ENCODE measurements around the gene OR10C1.

Gene OR10C1

DNA sequence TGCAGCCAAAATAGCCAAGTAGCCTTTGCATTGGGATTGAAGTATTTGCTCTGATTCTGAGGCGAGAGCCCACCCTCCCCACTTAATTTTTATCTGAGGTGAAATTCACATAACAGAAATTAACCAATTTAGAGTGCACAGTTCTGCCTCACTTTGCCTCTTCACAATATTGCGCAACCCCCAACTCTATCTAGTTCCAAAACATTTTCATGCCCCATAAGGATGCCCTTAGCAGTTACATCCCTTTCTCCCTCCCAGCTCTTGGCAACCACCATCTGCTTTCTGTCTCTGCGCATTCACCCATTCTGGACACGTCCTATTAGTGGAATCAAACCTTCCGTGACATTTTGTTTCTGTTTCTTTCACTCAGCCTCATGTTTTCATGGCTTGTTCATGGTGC lies 39.6 kb downstream of the OR10C1 start:
- no peaks in the 10 kb centered on the region for H3K4me1 ChIP-seq (ENCODE audit: control insufficient read depth, insufficient read depth, low read length)
- no peak overlapping the region for H3K9ac ChIP-seq (ENCODE audit: low read depth, low read length)
- no peaks in the 10 kb centered on the region for H3K27me3 ChIP-seq (ENCODE audit: control insufficient read depth, insufficient read depth, low read length)
- peaks cover 13% of the 10 kb centered on the region for H3K9me3 ChIP-seq (replicated peaks; ENCODE audit: low read length)
- no peaks in the 10 kb centered on the region for H3K36me3 ChIP-seq (ENCODE audit: insufficient read depth, low read length)
- no peak overlapping the region for H3K4me2 ChIP-seq (ENCODE audit: low read length)
- H3K4me3 ChIP-seq (ENCODE audit: low read length), result no peak overlapping the region

DNA sequence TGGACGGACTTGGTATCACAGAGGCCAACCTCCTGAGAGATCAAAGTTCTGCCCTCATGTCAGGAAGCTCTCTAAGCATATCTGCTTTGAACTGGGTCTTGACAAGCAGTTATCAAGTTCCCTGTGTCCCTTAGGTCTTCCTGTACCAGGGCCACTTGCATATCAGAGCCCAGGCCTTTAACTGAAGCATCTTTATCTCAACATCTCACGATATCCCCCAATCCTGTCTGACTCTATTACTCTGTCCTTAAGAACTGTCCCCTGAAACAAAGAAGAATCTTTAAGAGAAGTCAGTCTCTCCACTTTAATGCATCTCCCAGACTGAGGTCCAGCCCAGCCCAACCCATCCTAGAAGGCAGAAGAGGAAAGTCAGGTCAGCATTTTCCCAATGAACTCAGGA lies 40.5 kb downstream of the OR10C1 start:
- Histone ChIP-seq H3K36me3 (ENCODE audit: insufficient read depth, low read length) (no peaks in the 10 kb centered on the region), H3K27me3 (ENCODE audit: control insufficient read depth, insufficient read depth, low read length) (no peaks in the 10 kb centered on the region), H3K9me3 (replicated peaks; ENCODE audit: low read length) (peaks cover 13% of the 10 kb centered on the region), H3K9ac (ENCODE audit: low read depth, low read length) (no peak overlapping the region), H3K4me2 (ENCODE audit: low read length) (no peak overlapping the region), H3K4me3 (ENCODE audit: low read length) (no peak overlapping the region), H3K4me1 (ENCODE audit: control insufficient read depth, insufficient read depth, low read length) (no peaks in the 10 kb centered on the region)

DNA sequence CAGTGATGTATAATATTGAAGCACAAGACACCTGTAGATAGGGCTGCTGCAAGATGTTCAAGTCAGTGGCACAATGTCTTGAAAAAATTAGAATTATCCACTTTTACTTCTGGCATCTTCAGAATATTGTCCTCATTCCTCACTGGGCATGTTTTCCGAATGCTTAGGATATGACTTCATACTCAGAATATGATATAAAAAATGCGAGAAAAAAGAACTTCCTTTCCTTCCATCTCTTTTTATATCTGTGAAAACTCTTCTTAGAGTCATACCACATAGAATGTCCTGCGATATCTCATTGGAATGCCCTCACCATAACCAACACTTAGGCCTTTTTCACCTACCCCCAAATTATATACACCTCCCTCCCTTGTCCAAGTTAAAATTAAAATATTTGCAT lies 44.1 kb downstream of the OR10C1 start:
- Histone ChIP-seq H3K9ac (ENCODE audit: low read depth, low read length) (no peak overlapping the region), H3K4me2 (ENCODE audit: low read length) (no peak overlapping the region)

DNA sequence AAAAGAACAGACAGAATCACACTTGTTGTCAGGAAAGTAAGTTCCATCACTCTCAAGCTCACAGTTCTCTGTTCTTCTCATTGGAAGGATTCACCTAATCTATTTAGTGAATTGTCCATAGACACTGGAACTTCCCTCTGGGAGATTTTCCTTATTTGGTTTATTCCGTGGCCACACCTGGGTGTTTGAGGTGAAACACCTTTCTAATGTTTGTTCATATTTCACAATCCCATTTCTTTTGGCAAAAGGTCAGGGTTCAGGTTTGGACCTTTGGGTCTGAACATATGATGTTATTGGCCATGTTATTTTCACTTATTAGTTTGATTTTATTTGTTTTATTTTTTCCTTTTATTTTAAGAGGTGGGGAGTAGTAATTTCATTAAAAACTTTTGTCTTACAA lies 44.6 kb downstream of the OR10C1 start:
- Histone ChIP-seq H3K9ac (ENCODE audit: low read depth, low read length) (no peak overlapping the region), H3K36me3 (ENCODE audit: insufficient read depth, low read length) (no peaks in the 10 kb centered on the region), H3K4me3 (ENCODE audit: low read length) (no peak overlapping the region), H3K27me3 (ENCODE audit: control insufficient read depth, insufficient read depth, low read length) (no peaks in the 10 kb centered on the region), H3K4me1 (ENCODE audit: control insufficient read depth, insufficient read depth, low read length) (no peaks in the 10 kb centered on the region), H3K9me3 (replicated peaks; ENCODE audit: low read length) (no peaks in the 10 kb centered on the region), H3K4me2 (ENCODE audit: low read length) (no peak overlapping the region)

More for the DNA sequence above, 44.1 kb downstream of the OR10C1 start:
- no peak overlapping the region for H3K4me3 ChIP-seq (ENCODE audit: low read length)
- H3K4me1 ChIP-seq (ENCODE audit: control insufficient read depth, insufficient read depth, low read length), result no peaks in the 10 kb centered on the region
- H3K36me3 ChIP-seq (ENCODE audit: insufficient read depth, low read length), result no peaks in the 10 kb centered on the region
- no peaks in the 10 kb centered on the region for H3K27me3 ChIP-seq (ENCODE audit: control insufficient read depth, insufficient read depth, low read length)
- no peaks in the 10 kb centered on the region for H3K9me3 ChIP-seq (replicated peaks; ENCODE audit: low read length)

DNA sequence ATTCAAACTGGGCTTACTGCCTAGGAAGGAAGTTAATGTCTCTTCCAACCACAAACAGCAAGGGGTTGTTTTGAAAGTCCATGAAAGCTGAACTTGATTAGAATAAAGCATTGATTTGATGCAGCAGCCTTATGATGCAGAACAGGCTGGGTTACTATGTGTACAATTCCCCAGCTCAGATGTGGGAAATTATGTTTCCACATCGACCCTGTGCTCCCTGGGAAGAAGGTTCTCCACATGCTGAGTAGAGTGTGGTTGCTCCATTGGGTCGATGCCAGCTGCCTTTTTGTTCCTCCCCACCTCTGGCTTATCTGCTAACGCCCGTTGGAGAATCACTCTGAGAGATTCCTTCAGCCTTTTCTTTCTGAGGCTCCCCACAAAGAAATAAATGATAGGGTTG lies 47.5 kb downstream of the OR10C1 start:
- H3K9ac ChIP-seq (ENCODE audit: low read depth, low read length), result no peak overlapping the region
- H3K4me3 ChIP-seq (ENCODE audit: low read length), result no peak overlapping the region
- no peaks in the 10 kb centered on the region for H3K27me3 ChIP-seq (ENCODE audit: control insufficient read depth, insufficient read depth, low read length)
- H3K4me1 ChIP-seq (ENCODE audit: control insufficient read depth, insufficient read depth, low read length), result no peaks in the 10 kb centered on the region
- H3K9me3 ChIP-seq (replicated peaks; ENCODE audit: low read length), result no peaks in the 10 kb centered on the region
- no peak overlapping the region for H3K4me2 ChIP-seq (ENCODE audit: low read length)
- H3K36me3 ChIP-seq (ENCODE audit: insufficient read depth, low read length), result no peaks in the 10 kb centered on the region

DNA sequence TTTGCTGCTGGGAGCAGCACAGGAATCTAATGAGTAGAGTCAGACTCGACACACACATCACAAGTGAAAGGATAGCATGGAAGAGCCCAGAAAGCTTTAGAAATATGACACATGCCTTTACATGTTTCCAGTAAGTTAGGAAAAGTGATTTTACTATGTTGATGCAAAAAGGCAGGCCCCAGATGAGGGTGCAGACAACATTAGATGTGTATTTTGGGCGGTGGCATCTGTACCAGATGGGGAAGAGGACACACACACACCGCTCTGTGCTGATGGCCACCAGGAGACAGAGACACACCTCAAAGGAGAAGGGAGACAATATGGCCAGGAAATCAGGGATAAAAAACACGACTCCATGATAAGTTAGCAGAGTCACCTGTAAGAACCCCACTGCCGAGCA lies 48.0 kb downstream of the OR10C1 start:
- Histone ChIP-seq H3K4me1 (ENCODE audit: control insufficient read depth, insufficient read depth, low read length) (no peaks in the 10 kb centered on the region), H3K9me3 (replicated peaks; ENCODE audit: low read length) (no peaks in the 10 kb centered on the region), H3K4me3 (ENCODE audit: low read length) (no peak overlapping the region), H3K4me2 (ENCODE audit: low read length) (no peak overlapping the region), H3K27me3 (ENCODE audit: control insufficient read depth, insufficient read depth, low read length) (no peaks in the 10 kb centered on the region), H3K9ac (ENCODE audit: low read depth, low read length) (no peak overlapping the region), H3K36me3 (ENCODE audit: insufficient read depth, low read length) (no peaks in the 10 kb centered on the region)

DNA sequence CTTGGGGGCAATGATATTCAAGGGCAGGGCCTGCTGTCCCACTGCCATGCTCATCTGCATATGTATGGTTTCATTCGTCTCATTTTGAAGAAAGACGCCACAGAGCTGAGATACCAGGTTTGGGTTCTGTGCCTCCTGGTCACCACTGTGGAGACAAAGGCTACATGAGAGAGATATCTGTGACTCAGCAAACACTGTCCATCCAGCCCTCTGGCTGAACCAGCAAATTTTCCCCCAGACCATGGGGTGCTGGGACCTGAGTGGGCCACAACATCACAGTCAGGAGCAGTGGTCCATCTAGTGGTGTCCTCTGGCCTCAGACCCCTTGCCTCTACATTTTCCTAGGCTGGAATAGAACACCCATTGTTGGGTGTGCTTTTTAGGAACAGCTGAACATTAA lies 48.6 kb downstream of the OR10C1 start, which contains the start of gene MAS1L:
Gene MAS1L, minus strand, starts transcription at position 297 of the 400 bp plus-strand sequence. Its CDS starts 54 bp downstream, at position 243.
- no peak within 1 kb of the TSS for H3K4me2 ChIP-seq (ENCODE audit: low read length)
- H3K36me3 ChIP-seq (ENCODE audit: insufficient read depth, low read length), result no peaks in the 10 kb centered on the region
- H3K4me3 ChIP-seq (ENCODE audit: low read length), result no peak within 1 kb of the TSS
- H3K9ac ChIP-seq (ENCODE audit: low read depth, low read length), result no peak within 1 kb of the TSS
- no peaks in the 10 kb centered on the region for H3K9me3 ChIP-seq (replicated peaks; ENCODE audit: low read length)
- H3K4me1 ChIP-seq (ENCODE audit: control insufficient read depth, insufficient read depth, low read length), result no peaks in the 10 kb centered on the region
- no peaks in the 10 kb centered on the region for H3K27me3 ChIP-seq (ENCODE audit: control insufficient read depth, insufficient read depth, low read length)

DNA sequence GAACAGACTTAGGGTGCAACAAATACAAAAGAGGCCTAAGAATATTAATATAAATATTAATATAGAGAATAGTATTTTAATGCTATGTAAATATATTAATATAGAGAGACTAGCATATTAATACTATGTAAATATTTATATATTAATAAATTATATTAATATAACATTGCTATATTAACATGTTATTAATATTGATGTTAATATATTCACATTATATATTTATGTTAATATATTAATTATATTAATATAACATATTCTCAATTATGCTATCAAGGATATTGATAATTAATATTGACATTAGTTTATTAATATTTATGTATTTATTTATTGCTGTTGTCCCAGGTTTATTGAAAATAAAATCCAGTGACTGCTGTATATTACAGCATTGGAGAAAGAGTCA lies 49.8 kb downstream of the OR10C1 start:
- H3K27me3 ChIP-seq (ENCODE audit: control insufficient read depth, insufficient read depth, low read length), result no peaks in the 10 kb centered on the region
- H3K4me3 ChIP-seq (ENCODE audit: low read length), result no peak overlapping the region
- no peak overlapping the region for H3K4me2 ChIP-seq (ENCODE audit: low read length)
- no peaks in the 10 kb centered on the region for H3K36me3 ChIP-seq (ENCODE audit: insufficient read depth, low read length)
- H3K9me3 ChIP-seq (replicated peaks; ENCODE audit: low read length), result no peaks in the 10 kb centered on the region
- H3K4me1 ChIP-seq (ENCODE audit: control insufficient read depth, insufficient read depth, low read length), result no peaks in the 10 kb centered on the region
- H3K9ac ChIP-seq (ENCODE audit: low read depth, low read length), result no peak overlapping the region

DNA sequence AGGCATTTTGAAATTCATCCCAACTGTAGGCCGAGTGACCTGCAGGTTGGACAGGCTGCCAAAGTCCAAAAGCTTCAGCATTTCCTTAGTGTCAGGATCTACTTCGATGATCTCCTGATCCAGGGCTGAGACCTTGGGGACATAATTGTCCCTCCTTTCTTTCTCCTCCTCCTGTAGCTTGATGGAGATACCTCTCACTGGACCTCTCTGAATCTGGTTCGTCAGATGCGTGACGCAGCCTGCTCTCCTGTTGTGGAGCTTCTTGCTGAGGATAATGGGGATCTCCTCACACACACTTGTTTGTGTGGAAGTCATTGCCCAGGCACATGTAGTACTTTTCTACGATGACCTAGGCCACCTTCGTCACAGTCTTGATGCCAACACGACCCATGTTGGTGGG lies 50.2 kb downstream of the OR10C1 start:
- no peaks in the 10 kb centered on the region for H3K36me3 ChIP-seq (ENCODE audit: insufficient read depth, low read length)
- H3K4me3 ChIP-seq (ENCODE audit: low read length), result no peak overlapping the region
- H3K9ac ChIP-seq (ENCODE audit: low read depth, low read length), result no peak overlapping the region
- H3K9me3 ChIP-seq (replicated peaks; ENCODE audit: low read length), result no peaks in the 10 kb centered on the region
- H3K27me3 ChIP-seq (ENCODE audit: control insufficient read depth, insufficient read depth, low read length), result no peaks in the 10 kb centered on the region
- no peaks in the 10 kb centered on the region for H3K4me1 ChIP-seq (ENCODE audit: control insufficient read depth, insufficient read depth, low read length)
- H3K4me2 ChIP-seq (ENCODE audit: low read length), result no peak overlapping the region

DNA sequence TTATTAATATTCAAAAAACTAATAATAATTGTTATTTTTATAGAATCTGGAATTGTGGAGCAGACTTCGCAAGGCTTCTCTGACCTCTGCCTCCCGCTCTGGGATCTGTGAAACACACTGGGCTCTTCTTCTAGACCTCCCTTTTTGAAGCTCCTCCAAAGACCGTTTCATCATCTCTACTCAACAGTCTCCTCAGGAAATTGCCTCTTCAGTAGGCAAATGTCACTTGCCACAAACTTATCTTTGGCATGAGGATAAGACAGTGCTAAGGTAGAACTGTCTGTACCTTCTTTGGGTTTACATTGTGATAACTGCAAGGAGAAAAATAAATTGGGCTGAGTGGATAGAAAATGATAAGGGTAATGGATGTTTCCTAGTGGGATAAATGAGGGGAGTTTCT lies 50.9 kb downstream of the OR10C1 start:
- H3K9me3 ChIP-seq (replicated peaks; ENCODE audit: low read length), result no peaks in the 10 kb centered on the region
- no peak overlapping the region for H3K9ac ChIP-seq (ENCODE audit: low read depth, low read length)

DNA sequence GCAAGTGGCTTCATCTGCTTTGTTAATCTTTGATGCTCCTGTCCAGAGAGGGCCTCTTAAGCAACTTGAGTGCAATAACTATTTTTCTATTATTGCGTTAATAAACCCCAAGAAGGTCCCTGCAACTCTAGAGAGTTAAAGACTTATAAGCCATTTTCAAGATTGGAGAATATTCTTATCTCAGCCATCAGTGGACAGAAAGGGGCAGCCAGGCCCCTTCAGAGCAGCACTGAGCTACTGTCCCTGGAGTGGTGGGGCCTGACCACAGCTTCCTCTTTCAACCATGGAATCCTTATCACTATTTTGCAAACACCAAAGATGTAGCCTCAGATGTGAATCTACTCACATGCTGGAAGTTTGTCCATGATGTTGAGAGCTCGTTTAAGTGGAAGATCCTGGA lies 51.4 kb downstream of the OR10C1 start:
- Histone ChIP-seq H3K9ac (ENCODE audit: low read depth, low read length) (no peak overlapping the region), H3K27me3 (ENCODE audit: control insufficient read depth, insufficient read depth, low read length) (no peaks in the 10 kb centered on the region), H3K4me3 (ENCODE audit: low read length) (no peak overlapping the region), H3K4me1 (ENCODE audit: control insufficient read depth, insufficient read depth, low read length) (no peaks in the 10 kb centered on the region), H3K9me3 (replicated peaks; ENCODE audit: low read length) (no peaks in the 10 kb centered on the region), H3K4me2 (ENCODE audit: low read length) (no peak overlapping the region), H3K36me3 (ENCODE audit: insufficient read depth, low read length) (no peaks in the 10 kb centered on the region)

More for the DNA sequence above, 50.9 kb downstream of the OR10C1 start:
- Histone ChIP-seq H3K4me2 (ENCODE audit: low read length) (no peak overlapping the region), H3K36me3 (ENCODE audit: insufficient read depth, low read length) (no peaks in the 10 kb centered on the region), H3K4me3 (ENCODE audit: low read length) (no peak overlapping the region), H3K4me1 (ENCODE audit: control insufficient read depth, insufficient read depth, low read length) (no peaks in the 10 kb centered on the region), H3K27me3 (ENCODE audit: control insufficient read depth, insufficient read depth, low read length) (no peaks in the 10 kb centered on the region)

Data from skeletal muscle satellite cell (primary cell).